Measurements from ENCODE around the gene TRERF1.
"Not testable (repeated sequence)": the region's sequence is repeated elsewhere in the genome, so short reads cannot be mapped to it uniquely, and the experiment has no call there.

TRERF1 gene

DNA sequence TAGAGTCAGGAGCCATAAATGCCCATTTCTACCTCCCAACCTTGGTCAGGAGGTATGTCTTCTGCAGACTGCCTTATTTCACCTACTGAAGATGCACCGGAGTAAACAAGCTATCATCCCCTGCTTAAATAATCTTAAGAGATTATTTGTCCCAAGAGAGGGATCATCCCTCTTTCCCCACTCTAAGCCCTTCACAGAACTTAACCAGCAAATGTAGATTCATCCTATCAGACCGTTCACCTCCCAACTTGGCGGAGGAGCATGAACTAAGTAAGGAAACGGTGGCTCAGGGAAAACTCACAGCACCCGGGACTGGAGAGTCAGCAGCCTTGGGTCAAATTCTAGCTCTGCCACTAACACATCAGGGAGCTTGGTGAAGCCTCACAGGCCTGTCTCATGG lies 115.3 kb downstream of the TRERF1 start:
- DNase-seq (ENCODE audit: low read depth), result no peak

DNA sequence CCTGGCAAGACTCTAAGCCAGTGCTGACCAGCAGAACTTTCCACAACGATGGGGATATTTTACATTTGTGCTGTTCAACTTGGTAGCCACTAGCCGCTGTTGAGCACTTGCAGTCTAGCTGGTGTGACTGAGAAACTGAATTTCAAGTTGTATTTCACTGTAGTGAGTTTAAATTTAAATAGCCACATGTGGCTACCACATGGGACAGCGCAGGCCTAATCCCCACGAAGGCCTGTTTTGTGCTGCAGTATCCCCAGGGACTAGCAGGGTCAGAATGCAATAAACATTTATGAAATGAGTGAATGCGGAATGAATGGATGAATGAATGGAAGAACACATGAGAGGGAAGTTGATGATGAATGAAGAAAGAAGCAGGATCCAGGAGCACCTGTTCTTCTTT lies 115.8 kb downstream of the TRERF1 start:
- no peak for DNase-seq (ENCODE audit: low read depth)

DNA sequence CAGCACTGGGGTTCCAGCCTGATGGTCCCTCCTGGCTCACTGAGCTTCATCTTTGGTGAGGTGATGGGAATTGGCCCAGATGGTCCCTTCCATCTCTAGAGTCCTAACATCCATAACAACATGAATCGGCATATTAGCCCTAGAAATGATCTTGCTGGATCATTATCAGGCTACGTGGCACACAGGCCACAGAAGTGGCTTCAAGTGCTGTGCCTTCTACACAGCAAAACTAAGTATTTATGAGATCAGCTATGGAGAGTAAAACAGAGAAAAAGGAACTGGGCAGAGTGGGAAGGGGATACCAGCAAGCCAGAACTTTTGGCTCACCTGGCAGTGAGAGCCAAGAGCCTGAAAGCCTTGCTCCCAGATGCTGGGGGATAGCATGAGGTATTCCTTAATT lies 116.9 kb downstream of the TRERF1 start:
- no peak for DNase-seq (ENCODE audit: low read depth)

DNA sequence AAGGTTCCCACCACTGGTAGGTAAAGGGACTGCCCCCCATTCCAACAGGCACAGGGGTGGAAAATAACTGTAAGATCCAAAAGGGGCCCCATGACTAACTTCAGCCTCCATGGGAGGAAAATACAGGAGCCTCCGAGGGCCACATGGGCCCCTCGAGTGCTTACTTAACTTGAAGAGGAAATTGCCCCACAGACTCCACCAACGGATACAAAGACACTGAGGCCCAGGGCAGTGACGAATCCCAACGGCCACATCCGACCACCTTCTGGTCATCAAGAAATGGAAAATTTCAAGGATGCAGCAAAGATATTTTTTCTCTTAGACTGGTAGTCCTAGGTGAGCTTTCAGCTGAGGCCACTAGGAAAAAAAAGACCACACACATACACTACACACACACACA lies 118.1 kb downstream of the TRERF1 start:
- no peak for DNase-seq (ENCODE audit: low read depth)

DNA sequence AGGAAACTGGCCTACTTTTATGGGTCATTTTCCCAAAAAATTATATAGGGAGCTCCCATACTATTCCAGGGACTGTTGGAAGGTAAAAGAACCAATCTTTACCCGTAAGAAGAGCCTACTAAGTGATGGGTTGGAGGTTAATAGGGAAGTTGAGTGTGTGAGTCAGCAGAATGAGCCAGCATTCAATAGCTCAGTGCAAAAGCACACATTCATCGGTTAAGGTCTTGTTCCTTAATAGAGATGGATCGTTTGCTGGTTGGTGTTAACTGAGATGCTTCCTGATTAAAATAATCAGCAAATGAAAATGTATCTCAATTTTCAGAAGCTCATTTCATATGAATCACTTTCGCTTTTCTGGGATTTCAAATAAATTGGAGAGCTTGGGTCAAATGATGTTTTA lies 118.8 kb downstream of the TRERF1 start:
- no peak for DNase-seq (ENCODE audit: low read depth)

DNA sequence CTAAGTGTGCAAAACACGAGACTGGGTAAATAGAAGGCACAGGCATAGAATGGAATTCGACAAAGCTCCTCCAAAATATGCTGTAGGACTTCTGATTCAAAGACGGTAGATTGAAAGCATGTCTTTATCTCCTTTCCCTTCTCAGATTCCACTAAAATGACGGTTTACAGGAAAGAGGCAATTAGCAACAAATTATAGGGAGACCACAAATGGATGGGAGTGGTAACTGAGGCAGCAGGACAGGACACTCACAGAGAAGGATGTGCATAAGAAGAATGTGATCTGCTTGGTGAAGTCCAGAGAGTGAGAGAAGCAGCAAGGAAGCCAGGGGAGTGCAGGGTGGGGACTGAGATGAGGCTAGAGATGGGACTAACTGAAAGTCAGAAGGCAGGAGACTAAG lies 120.7 kb downstream of the TRERF1 start:
- no peak for DNase-seq (ENCODE audit: low read depth)

DNA sequence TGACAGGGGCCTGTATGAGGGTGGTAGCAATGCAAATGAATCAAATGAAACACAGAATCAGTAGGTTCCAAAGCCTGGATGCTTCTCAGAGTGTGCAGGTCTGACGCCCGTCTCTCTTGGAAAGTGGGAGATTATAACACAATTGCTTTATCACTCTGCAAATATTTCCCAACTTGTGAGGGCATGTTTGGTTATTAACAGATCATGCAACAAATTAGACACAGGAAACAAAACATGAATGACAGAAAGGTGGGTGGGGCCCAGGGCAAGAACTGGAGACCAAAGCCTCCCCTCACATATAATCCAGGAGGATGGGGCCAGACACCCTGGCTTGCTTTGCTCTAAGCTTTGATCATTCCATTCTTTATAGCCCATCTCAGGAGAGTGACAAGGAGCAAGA lies 125.5 kb downstream of the TRERF1 start:
- no peak for DNase-seq (ENCODE audit: low read depth)

DNA sequence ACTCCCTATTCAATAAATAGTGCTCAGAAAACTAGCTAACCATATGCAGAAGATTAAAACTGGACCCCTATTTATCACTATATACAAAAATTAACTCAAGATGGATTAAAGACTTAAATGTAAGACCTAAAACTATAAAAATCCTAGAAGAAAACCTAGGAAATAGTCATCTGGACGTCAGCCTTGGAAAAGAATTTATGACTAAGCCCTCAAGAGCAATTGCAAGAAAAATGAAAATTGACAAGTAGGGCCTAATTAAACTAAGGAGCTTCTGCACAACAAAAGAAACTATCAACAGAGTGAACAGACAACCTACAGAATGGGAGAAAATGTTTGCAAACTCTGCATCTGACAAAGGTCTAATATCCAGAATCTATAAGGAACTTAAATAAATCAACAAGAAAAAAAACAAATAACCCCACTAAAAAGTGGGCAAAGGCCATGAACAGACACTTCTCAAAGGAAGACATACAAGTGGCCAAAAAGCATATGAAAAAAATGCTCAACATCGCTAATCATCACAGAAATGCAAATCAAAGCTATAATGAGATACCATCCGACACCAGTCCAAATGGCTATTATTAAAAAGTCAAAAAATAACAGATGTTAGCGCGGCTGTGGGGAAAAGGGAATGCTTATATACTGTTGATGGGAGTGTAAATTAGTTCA lies 126.9 kb downstream of the TRERF1 start:
- not testable (repeated sequence) for DNase-seq (ENCODE audit: low read depth)

DNA sequence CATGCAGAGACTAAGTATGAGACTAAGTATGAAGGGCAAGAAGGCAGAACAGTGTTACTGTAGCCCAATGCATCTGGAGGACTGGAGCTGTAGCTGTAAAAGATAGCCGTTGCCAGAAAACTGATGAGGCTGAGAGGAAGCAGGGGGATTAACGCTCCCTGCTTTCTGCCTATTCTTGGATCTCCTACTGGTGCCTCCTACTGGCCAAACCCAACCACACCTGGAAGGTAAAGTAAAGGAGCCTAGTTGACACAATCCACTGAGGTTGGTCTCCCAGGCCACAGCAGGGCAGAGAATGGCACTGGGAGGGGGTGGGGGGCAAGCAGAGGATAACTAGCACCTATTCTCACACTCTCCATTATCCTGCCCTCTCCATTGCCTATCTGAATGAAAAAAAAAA lies 129.1 kb downstream of the TRERF1 start:
- DNase-seq (ENCODE audit: low read depth), result no peak

DNA sequence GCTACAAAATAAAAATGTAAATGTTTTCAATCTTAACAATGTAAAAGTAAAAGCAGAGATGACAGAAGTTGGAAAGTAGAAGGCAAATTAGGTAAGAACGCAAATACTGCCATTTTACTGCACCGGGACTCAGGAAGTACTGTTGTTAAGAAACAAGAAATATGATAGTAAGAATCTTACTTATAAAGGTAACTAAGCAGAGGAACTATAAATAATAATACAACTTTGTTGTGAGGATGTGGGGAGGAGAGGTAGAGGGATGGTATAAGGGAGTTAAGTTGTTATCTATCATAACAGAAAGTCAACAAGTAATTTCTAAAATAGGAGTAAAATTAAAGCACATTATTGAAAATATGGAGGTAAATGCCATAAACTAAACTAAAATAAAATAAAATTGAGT lies 129.8 kb downstream of the TRERF1 start:
- DNase-seq (ENCODE audit: low read depth), result no peak

DNA sequence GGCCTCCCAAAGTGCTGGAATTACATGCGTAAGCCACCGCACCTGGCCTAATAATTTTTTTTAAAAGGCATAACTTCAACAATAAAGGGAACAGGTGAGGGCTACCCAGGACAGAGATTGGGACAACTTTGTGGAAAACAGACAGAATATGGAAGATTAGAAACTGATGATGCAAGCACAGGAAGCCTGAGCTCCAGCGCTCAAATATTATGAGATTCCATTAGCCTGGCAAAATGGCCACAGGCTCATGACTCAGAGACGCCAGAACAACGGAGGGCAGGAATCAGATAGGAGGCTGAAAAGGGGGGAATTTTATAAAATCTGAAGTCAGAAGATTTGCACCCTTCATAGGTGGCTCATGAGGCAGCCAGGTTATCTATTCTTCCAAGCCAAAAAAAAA lies 131.0 kb downstream of the TRERF1 start:
- no peak for DNase-seq (ENCODE audit: low read depth)

DNA sequence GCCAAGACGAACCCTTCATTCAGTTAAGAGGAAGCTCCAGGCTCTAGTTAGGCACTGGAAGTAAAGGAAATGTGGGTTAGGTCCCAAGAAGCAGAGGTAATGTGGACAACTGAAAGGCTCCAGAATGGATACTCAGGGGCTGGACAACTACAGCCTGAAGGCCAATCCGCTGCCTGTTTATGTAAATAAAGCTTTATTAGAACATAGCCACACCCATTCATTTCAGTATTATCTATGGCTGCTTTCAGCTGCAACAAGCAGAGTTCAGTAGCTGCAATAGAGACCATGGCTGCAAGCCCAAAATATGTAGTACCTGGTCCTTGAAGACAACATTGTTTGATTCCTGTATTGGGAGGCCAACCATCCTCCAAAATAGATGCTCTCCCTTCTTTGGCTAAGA lies 133.2 kb downstream of the TRERF1 start:
- no peak for DNase-seq (ENCODE audit: low read depth)

DNA sequence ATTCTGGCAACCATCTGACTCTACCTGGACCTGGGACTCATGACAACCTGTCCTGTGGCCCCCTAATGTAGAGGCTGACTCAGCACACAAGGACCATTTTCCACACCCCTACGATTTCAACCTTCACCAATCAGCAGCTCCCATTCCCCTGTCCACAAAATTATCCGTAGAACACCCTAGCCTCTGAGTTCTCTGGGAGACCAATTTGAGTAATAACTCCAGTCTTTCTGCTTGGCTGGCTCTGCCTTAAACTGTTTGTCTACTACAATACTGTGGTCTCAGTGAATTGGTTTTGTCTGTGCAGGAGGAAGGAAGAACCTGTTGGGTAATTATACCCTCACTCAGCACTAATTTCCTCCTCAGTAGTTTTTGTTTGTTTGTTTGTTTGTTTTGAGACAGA lies 134.7 kb downstream of the TRERF1 start:
- DNase-seq (ENCODE audit: low read depth), result no peak

DNA sequence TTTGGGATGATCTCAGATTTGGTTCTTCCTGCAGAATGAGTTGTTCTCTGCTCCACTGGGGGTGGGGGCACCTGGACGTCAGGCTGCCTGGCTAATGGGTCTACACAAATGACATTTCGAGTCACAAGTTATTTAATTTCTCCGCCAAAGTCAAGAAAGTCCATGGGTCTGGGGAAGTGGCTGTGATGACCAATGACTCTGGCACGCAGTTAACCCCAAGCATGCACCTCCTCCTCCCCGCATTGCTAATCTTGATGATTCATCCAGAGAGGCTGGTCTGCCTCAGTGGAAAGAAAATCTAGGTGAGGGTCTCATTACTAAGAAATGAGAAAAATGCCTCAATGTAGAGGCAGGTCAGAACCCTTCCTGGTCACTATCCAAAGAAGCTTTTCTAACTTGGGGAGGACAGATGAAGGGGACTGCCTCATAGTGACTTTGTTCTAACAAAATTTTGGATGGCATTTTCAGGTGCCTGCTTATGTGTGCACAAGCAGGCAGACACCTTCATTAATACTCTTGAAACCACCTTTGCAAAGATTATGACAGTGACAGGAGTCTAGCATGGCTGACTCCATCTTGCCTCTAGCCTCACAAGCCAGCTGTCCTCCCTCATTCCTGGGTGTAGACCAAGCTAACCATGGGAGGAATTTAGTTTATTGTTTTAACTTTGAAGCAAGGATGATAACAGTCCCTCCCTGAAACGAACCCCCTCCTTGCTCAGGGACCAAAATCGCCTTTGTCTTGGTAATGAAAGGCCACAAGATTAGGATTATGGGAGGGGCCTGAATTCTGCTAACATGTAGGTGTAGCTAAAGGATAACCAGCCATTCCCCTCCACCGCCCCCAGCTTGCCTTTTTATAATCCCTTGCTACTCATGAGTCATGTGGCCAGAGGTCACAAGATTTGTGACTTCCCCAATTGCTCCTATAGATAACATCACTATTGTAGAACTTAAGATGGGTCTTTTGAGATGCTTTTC lies 135.4 kb downstream of the TRERF1 start:
- DNase-seq (ENCODE audit: low read depth), result no peak

DNA sequence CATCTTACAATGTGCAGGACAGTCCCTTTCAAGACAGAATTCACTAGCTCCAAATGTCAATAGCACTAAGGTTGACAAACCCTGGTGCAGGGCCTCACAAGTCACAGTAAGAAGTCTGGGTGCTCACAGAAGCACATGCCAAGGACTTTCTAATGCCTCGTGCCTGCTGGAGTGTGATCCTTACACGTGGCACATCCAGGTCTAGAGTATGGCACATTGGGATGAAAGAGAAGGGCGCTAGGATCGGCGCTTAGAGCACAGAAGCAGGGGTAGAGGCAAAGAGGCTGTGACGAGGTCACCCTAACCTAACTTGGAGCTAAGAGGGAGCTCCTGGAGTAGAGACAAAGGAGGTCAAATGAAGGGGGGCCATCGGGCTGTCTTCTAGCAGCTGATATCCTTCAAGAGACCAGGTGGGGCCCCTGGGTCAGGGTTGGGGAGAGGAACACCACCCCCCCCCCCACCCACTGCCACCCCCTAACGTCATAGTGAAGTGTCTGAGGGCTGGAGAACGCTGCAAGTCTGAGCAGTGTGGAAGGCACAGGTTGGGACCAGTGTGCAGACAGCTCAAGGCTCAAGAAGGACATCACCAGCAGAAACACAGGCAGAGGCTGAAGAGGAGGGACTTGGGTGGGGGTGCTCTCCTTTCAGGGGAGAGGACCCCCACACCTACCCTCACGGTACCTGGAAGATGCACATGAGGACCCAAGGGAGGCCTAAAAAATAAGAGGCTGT lies 136.3 kb downstream of the TRERF1 start:
- DNase-seq (ENCODE audit: low read depth), result no peak

DNA sequence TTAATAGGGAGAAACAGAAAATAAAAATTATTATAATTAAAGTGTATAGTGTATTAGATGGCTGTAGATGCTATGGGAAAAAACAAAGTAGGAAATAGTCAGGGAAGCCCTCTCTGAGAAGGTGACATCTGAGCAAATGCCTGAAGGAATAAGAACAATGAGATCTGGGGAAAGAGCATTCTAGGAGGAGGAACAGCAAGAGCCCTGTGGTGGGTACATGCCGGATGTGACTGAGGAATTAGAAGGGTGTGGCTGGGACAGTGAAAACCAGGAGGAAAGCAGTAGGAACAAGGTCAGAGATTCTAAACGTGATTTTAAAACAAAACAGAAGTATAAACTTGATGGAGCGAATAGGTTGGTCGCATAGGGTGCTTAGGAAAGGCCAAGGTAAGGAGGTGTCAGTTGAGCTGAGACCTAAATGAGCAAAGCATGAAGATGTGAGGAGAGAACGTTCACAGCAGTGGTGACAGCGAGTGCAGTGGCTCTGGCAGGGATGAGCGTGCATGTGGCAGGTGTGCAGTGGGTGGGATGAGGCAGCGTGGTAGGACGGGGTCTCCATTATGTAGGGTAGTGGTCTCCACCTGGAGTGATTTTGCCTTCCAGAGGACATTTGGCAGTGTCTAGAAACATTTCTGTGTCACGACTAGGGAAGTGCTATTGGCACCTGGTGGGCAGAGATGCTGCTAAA lies 137.0 kb downstream of the TRERF1 start:
- DNase-seq (ENCODE audit: low read depth), result no peak

DNA sequence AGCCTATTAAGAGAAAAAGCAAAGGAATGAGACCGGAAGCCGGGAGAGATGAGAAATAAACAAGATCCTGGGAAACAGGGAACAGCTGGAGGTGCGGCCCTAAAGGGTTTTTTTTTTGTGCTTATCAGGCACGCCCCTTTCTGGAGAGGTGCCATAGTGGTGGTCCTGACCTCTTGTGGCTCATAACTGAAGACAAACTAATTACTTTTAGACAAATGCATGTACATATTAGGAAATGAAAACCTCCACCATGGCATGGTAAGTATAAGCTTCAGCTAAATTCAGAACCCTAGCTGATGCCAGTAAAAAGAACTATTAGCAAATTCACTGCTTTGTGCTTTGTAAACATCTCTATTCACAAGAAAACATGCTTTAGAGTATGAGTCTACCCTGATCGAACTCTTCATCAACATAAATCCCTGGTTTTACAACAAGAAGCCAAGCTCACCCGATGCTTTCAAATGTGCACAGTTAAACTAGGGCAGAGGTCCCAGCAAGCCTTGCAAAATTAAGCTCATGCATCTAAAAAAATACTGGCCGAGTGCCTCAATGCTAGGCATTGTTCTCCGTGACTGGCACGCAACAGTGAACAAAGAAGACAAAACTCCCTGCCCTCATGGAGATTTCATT lies 137.7 kb downstream of the TRERF1 start:
- DNase-seq (ENCODE audit: low read depth), result no peak

DNA sequence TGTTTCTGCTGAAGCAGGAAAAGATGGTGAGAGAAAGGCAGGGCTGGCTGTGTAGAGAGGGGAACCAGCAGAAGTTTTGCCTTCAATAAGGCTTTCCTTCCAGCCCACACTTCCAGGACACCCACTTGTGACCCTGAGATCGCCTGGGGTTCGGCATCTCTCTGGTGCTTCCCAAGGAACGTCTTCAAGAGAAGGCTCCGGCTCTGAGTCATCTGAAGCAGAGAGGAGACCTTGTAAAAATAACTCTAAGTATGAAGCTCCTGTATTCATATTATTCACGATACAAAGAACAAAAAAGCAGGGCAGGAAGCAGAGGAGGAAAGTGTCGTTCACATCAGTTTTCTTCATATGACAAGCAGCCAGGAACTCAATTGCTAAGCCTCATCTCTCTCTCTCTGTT lies 138.7 kb downstream of the TRERF1 start:
- DNase-seq (ENCODE audit: low read depth), result no peak

DNA sequence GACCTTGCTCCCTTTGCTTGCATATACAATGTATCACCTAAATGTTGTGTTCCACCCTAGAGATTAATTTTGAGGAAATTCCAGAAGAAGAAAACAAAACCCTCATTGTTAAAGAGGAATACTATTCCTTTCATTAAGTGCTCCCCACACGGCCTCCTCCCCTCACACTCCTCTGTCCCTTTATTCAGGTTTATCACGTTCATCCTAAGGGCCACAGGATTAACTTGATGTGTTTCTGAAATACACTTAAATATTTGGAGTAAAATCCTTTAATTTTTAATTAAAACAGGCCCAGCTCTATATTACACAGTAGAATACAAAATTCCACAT lies 144.6 kb downstream of the TRERF1 start:
- DNase-seq (ENCODE audit: low read depth), result no peak

DNA sequence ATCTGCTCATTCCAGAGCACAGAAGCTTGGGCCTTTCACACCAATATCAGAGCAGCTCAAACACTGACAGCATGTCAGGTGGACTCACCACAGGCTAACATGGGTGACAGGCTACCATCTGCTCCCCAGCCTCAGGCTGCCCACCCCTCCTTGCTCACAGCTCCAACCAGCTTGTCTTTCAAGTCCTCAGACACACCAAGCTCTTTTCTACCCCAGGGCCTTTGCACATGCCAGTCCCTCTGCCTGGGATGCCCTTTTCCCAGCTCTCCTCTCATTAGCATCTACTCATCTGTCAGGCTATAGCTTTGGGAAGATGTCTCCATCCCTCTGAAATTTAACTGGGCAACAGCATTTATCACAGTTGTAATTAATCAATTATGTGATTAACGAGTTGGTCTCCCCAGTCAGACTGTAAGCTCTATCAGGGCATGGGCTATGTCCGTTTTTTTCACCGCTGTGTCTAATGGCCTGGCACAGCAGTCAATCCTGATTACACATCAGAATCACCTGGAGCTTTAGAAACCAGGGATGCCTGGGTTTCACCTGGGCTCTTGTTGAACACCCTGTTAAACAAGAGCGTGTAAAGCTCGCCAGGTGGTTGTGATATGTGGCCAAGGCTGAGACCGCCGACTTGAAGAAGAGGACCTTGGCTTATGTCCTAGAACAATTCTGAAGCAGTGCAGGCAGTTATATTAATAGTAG lies 145.1 kb downstream of the TRERF1 start:
- no peak for DNase-seq (ENCODE audit: low read depth)

DNA sequence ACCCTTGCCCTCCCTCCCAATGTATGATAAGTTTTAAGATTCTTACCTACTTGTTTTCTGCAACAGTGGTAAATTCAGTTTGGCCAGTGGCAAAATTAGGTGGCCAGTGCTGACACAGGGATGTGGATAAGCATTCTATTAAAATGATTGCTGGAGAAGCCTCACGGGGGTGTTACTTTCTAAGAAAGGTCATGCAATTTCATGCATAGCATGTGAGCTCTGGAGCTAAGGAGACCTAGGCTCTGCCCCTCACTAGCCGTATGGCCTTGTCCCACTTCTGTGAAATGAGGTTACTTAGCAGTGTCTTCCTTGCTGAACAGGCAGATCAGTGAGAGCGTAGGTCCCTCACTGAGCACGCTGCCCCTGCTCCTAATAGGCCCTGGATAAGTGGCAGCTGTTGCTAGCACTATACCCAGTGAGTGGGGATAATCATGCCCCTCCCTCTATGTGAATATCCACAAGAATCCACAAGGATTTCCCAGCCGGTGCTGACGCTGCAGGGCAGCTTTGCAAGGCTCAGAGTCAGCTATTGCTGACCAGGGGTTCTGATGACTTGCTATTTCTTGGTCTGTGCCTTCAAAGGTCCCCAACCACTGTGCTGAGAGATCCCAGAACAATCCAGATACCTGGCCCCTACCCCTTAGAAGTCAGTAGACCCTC lies 147.5 kb downstream of the TRERF1 start:
- no peak for DNase-seq (ENCODE audit: low read depth)

Measured in activated T-cell treated with anti-CD3 and anti-CD28 coated beads for 48 hours (primary cell).